GM19438 (cell line): ENCODE results near the gene UBE2D4.
"Not testable (repeated sequence)": the region's sequence is repeated elsewhere in the genome, so short reads cannot be mapped to it uniquely, and the experiment has no call there.

Experiments
- ATAC-seq: cut with Tn5 transposase; IDR thresholded peaks from one replicate; pipeline ENCODE4 v1.9.1; 2021; ENCODE audit warnings: low read depth; ENCODE audit not compliant: unreplicated experiment

Gene UBE2D4

GRCh38 chr7:43925984-43926797, at the start of gene UBE2D4:
Gene UBE2D4, plus strand, starts transcription at chr7:43926436. Its CDS starts 97 bp downstream, at chr7:43926533.
- peak; percentile 88 for ATAC-seq

- ATAC-seq = no peak
Measured at GRCh38 chr7:43876976-43877745, 49.1 kb upstream of the UBE2D4 start.

GRCh38 chr7:43877968-43878864, 48.0 kb upstream of the UBE2D4 start:
- no peak for ATAC-seq

GRCh38 chr7:43878867-43879266, 47.4 kb upstream of the UBE2D4 start:
- ATAC-seq = no peak

- no peak for ATAC-seq
Measured at GRCh38 chr7:43879477-43879876, 46.8 kb upstream of the UBE2D4 start.

- no peak for ATAC-seq
Measured at GRCh38 chr7:43880596-43880995, 45.6 kb upstream of the UBE2D4 start.

GRCh38 chr7:43884209-43884608, 42.0 kb upstream of the UBE2D4 start:
- ATAC-seq = no peak

- ATAC-seq = no peak
Measured at GRCh38 chr7:43884617-43885016, 41.6 kb upstream of the UBE2D4 start.

GRCh38 chr7:43888993-43889945, 37.0 kb upstream of the UBE2D4 start:
- ATAC-seq = no peak

- ATAC-seq = no peak
Measured at GRCh38 chr7:43890468-43890867, 35.8 kb upstream of the UBE2D4 start.

GRCh38 chr7:43891069-43891955, 34.9 kb upstream of the UBE2D4 start:
- no peak for ATAC-seq

- ATAC-seq = no peak
Measured at GRCh38 chr7:43895847-43896415, 30.3 kb upstream of the UBE2D4 start.

GRCh38 chr7:43898571-43898970, 27.7 kb upstream of the UBE2D4 start:
- ATAC-seq = not testable (repeated sequence)

- ATAC-seq = no peak
Measured at GRCh38 chr7:43902542-43903054, 23.6 kb upstream of the UBE2D4 start.

GRCh38 chr7:43904533-43905208, 21.6 kb upstream of the UBE2D4 start:
- ATAC-seq = no peak

- no peak for ATAC-seq
Measured at GRCh38 chr7:43905209-43905946, 20.9 kb upstream of the UBE2D4 start.

- ATAC-seq = peak; percentile 40
Measured at GRCh38 chr7:43905956-43906330, 20.3 kb upstream of the UBE2D4 start.
